K562 (cell line): ENCODE measurements around the gene SETMAR. TPM values are rescaled to one million over a fixed set of nuclear protein-coding genes. Genes with fewer than 3 reads are reported as not detected.
A peak's percentile ranks its signal among the peaks of the same experiment; 100 is the strongest.

ENCODE experiments used
- ATAC-seq: fragments of 200-7000 bp; cut with Tn5 transposase; 3 replicates; pipeline ENCODE4 v1.9.1; 2020; ENCODE audit warnings: moderate library complexity
- BruUV-seq: library from RNA; stranded (reverse); fragments of 400-500 nt; replicated peaks from 2 replicates; lab custom pipeline; 2021; lab: Mats Ljungman, UMichigan
- CTCF ChIA-PET: fragments of 300-600 bp; formaldehyde crosslinking; extraction: SDS; loops from one replicate; lab custom pipeline; 2021; ENCODE audit warnings: low intra/inter-chr PET ratio; lab: Yijun Ruan, JAX
- POLR2A ChIA-PET: fragments of 300-600, 350-650 bp; sonication (Branson Sonifier 250); formaldehyde crosslinking; extraction: SDS; loops from one replicate; lab custom pipeline; 2021; ENCODE audit warnings: antibody characterized with exemption, inconsistent platforms; lab: Yijun Ruan, JAX
- DNase-seq, 4 experiments: peaks; one replicate each; pipeline versions ENCODE4 v3.0.0 to v3.0.0-alpha.2; 2011 to 2018; ENCODE audit warnings: low spot score in 3 of 4, mixed read lengths in 3 of 4; ENCODE audit errors: extremely low read depth in 1 of 4
- FAIRE-seq: peaks from 2 replicates; lab custom pipeline; 2011; peaks lifted over from hg19 to GRCh38; lab: Jason Lieb, UNC
- H2AFZ ChIP-seq: 2 replicates; pipeline ENCODE4 v1.6.0; 2011; ENCODE audit warnings: low read depth, low read length, control low read depth, inconsistent platforms
- H3K27ac ChIP-seq: fragments of 200-600 bp; 3 replicates; pipeline ENCODE4 v1.8.0; 2011; ENCODE audit warnings: low read depth, mild to moderate bottlenecking, control low read depth, inconsistent platforms, low read length, moderate library complexity, mixed read lengths; ENCODE audit errors: extremely low read depth
- H3K27me3 ChIP-seq, 2 experiments: fragments of 300-600 bp in 1 of 2; 2 replicates in 1 of 2; 3 replicates in 1 of 2; pipeline versions ENCODE4 v1.6.0 to v1.8.0; 2011; ENCODE audit warnings: inconsistent platforms in 2 of 2, low read length in 2 of 2, mild to moderate bottlenecking in 1 of 2, mixed read lengths in 1 of 2, moderate library complexity in 1 of 2; ENCODE audit not compliant: control insufficient read depth in 2 of 2, insufficient read depth in 2 of 2
- H3K36me3 ChIP-seq: fragments of 300-600 bp; 3 replicates; pipeline ENCODE4 v1.8.0; 2011; ENCODE audit warnings: mild to moderate bottlenecking, low read length, inconsistent platforms; ENCODE audit not compliant: control insufficient read depth, insufficient read depth
- H3K4me1 ChIP-seq, 2 experiments: fragments of 200-600 bp in 1 of 2; replicated peaks in 1 of 2; 2 replicates in 1 of 2; 3 replicates in 1 of 2; pipeline versions ENCODE4 v1.5.1 to v1.8.0; 2011; ENCODE audit warnings: inconsistent platforms in 2 of 2, low read length in 2 of 2, mild to moderate bottlenecking in 1 of 2, mixed read lengths in 1 of 2, moderate library complexity in 1 of 2; ENCODE audit not compliant: control insufficient read depth in 2 of 2, insufficient read depth in 2 of 2
- H3K4me2 ChIP-seq: 2 replicates; pipeline ENCODE4 v1.6.1; 2011; ENCODE audit warnings: low read length, control low read depth, inconsistent platforms, mixed read lengths; ENCODE audit not compliant: insufficient read depth
- H3K4me3 ChIP-seq: fragments of 200-600 bp; sonication (generic), shearing (Covaris generic); 2 replicates; pipeline ENCODE4 v1.5.1; 2016; ENCODE audit warnings: control low read depth, inconsistent platforms
- H3K79me2 ChIP-seq: fragments of 200-600 bp; 3 replicates; pipeline ENCODE4 v1.8.0; 2011; ENCODE audit warnings: low read length, inconsistent platforms; ENCODE audit not compliant: control insufficient read depth, insufficient read depth
- H3K9ac ChIP-seq, 2 experiments: 2 replicates each; pipeline versions ENCODE4 v1.6.0 to v1.6.1; 2011; ENCODE audit warnings: low read depth in 2 of 2, low read length in 2 of 2, control low read depth in 1 of 2, inconsistent platforms in 1 of 2, mild to moderate bottlenecking in 1 of 2, mixed read lengths in 1 of 2; ENCODE audit not compliant: insufficient read depth in 1 of 2
- H3K9me1 ChIP-seq: one replicate; pipeline ENCODE4 v1.6.0; 2011; ENCODE audit warnings: inconsistent platforms, mild to moderate bottlenecking, low read length, moderate library complexity; ENCODE audit not compliant: control insufficient read depth, insufficient read depth
- H3K9me3 ChIP-seq: replicated peaks from 2 replicates; pipeline ENCODE4 v1.5.1; 2011; ENCODE audit warnings: low read depth, low read length, inconsistent platforms; ENCODE audit not compliant: control insufficient read depth, insufficient read depth
- H4K20me1 ChIP-seq: replicated peaks from 2 replicates; pipeline ENCODE4 v1.6.1; 2011; ENCODE audit warnings: low read length, inconsistent platforms, mixed read lengths; ENCODE audit not compliant: control insufficient read depth, insufficient read depth
- BMI1 ChIP-seq: fragments of 150-350 bp; IDR thresholded peaks from 2 replicates; pipeline ENCODE4 v1.6.1; 2014; ENCODE audit warnings: low read length
- CCNT2 ChIP-seq: IDR thresholded peaks from 2 replicates; pipeline ENCODE4 v1.6.1; 2011; ENCODE audit warnings: borderline replicate concordance, low read depth, mild to moderate bottlenecking, moderate library complexity, mixed read lengths, low read length; ENCODE audit not compliant: insufficient read length; ENCODE audit errors: extremely low read depth
- E2F1 ChIP-seq: sonication (generic); formaldehyde crosslinking; IDR thresholded peaks from 2 replicates; pipeline ENCODE4 v1.8.1; 2023; ENCODE audit warnings: mild to moderate bottlenecking, missing genetic modification reagents, moderate library complexity
- GTF2F1 ChIP-seq: IDR thresholded peaks from 2 replicates; pipeline ENCODE4 v1.6.1; 2011; ENCODE audit warnings: low read depth, low read length, improper control_type of control experiment
- HDAC3 ChIP-seq: fragments of 450-650 bp; IDR thresholded peaks from 2 replicates; pipeline ENCODE4 v1.6.1; 2018; ENCODE audit warnings: borderline replicate concordance, mild to moderate bottlenecking, moderate library complexity; ENCODE audit not compliant: partially characterized antibody
- HDAC8 ChIP-seq: fragments of 450-650 bp; IDR thresholded peaks from 2 replicates; pipeline ENCODE4 v1.6.1; 2016; ENCODE audit warnings: mild to moderate bottlenecking, missing genetic modification characterization, moderate library complexity, missing compliant biosample characterization
- HMG20B ChIP-seq: fragments of 250-450 bp; sonication (Bioruptor Pico); IDR thresholded peaks from 2 replicates; pipeline ENCODE4 v1.5.0; 2021; ENCODE audit warnings: mild to moderate bottlenecking
- MEF2A ChIP-seq: IDR thresholded peaks from 2 replicates; pipeline ENCODE4 v1.6.1; 2011; ENCODE audit warnings: low read depth, mild to moderate bottlenecking, low read length, moderate library complexity; ENCODE audit not compliant: control insufficient read depth
- NELFE ChIP-seq: IDR thresholded peaks from 2 replicates; pipeline ENCODE4 v1.6.1; 2011; ENCODE audit warnings: mild to moderate bottlenecking; ENCODE audit not compliant: insufficient read depth, insufficient read length
- NR3C1 ChIP-seq: sonication (generic); formaldehyde crosslinking; IDR thresholded peaks from 2 replicates; pipeline ENCODE4 v1.8.1; 2022; ENCODE audit warnings: missing genetic modification reagents
- PHB ChIP-seq: fragments of 250-450 bp; sonication (Bioruptor Pico); IDR thresholded peaks from 2 replicates; pipeline ENCODE4 v1.5.0; 2021
- RBBP5 ChIP-seq: fragments of 200-600 bp; sonication (generic); IDR thresholded peaks from 2 replicates; pipeline ENCODE4 v1.6.1; 2012; ENCODE audit warnings: borderline replicate concordance, mild to moderate bottlenecking, low read length, control low read depth, inconsistent platforms; ENCODE audit not compliant: insufficient read depth, poor library complexity, severe bottlenecking
- SIN3A ChIP-seq, 2 experiments: fragments of 150-350 bp in 1 of 2; IDR thresholded peaks; 2 replicates each; pipeline ENCODE4 v1.6.1; 2011 to 2016; ENCODE audit warnings: borderline replicate concordance in 2 of 2, low read depth in 2 of 2, low read length in 2 of 2, mild to moderate bottlenecking in 2 of 2, moderate library complexity in 2 of 2; ENCODE audit not compliant: control insufficient read depth in 1 of 2
- SMAD4 ChIP-seq: fragments of 250-450 bp; sonication (Bioruptor Pico); conservative IDR thresholded peaks from 2 replicates; pipeline ENCODE4 v1.8.0; 2021; ENCODE audit warnings: inconsistent platforms, mild to moderate bottlenecking, moderate library complexity
- SREBF1 ChIP-seq: fragments of 150-350 bp; IDR thresholded peaks from 2 replicates; pipeline ENCODE4 v1.6.1; 2014; ENCODE audit warnings: antibody characterized with exemption, low read depth, low read length, borderline replicate concordance
- TEAD1 ChIP-seq, 2 experiments: fragments of 450-650 bp in 1 of 2; sonication (generic) in 1 of 2; formaldehyde crosslinking; IDR thresholded peaks; 2 replicates each; pipeline versions ENCODE4 v1.4.0 to v1.8.0; 2020 to 2022; ENCODE audit warnings: mild to moderate bottlenecking in 2 of 2, missing genetic modification reagents in 1 of 2
- TEAD2 ChIP-seq: fragments of 450-650 bp; IDR thresholded peaks from 2 replicates; pipeline ENCODE4 v1.6.1; 2016; ENCODE audit warnings: missing genetic modification characterization, control low read depth, missing compliant biosample characterization
- TRIM24 ChIP-seq, 2 experiments: fragments of 450-650 bp; IDR thresholded peaks; 2 replicates each; pipeline ENCODE4 v1.6.1; 2016
- TRIM28 ChIP-seq: fragments of 450-650 bp; IDR thresholded peaks from 2 replicates; pipeline ENCODE4 v1.6.1; 2017
- ZBTB12 ChIP-seq: fragments of 250-450 bp; sonication (Bioruptor Pico); IDR thresholded peaks from 2 replicates; pipeline ENCODE4 v1.4.0; 2020
- ZBTB9 ChIP-seq: fragments of 450-650 bp; formaldehyde crosslinking; IDR thresholded peaks from 2 replicates; pipeline ENCODE4 v1.4.0; 2020; ENCODE audit warnings: mild to moderate bottlenecking, moderate library complexity
- WGBS: fragments of 100-300 bp; shearing (Covaris generic); methylation state at CpG from one replicate; pipeline ENCODE4 v1.1.6; 2016; ENCODE audit warnings: low coverage, mixed read lengths; ENCODE audit not compliant: insufficient coverage; ENCODE audit errors: missing lambda C conversion rate; 5-methylcytosine and 5-hydroxymethylcytosine counted together
- in situ Hi-C: fragments of 300-500 bp; cut with MboI; formaldehyde crosslinking; loops from 4 replicates; pipeline ENCODE4 v1.15.0; 2018; ENCODE audit warnings: inconsistent platforms, mixed read lengths
- intact Hi-C: fragments of 100-400 bp; cut with micrococcal nuclease; formaldehyde crosslinking; loops from 2 replicates; pipeline ENCODE4 v1.14.2; 2022
- polyA plus RNA-seq, 8 experiments: library from polyadenylated mRNA; depleted of rRNA in 4 of 8; stranded (reverse) in 5 of 8; unstranded in 3 of 8; fragments of >200 nt; fragmentation: Nextera tagmentation in 2 of 8; fragmentation: Illumina TruSeq in 1 of 8; extraction: Ambion mirVana in 2 of 8; extraction: Trizol in 1 of 8; gene quantifications; 2 replicates each; pipeline versions ENCODE4 v1.2.1 to v1.2.3, GENCODE V29; 2011 to 2014; ENCODE audit warnings: inconsistent platforms in 1 of 8, missing spikeins in 1 of 8
- total RNA-seq, 7 experiments: library from RNA; depleted of rRNA in 6 of 7; stranded (reverse); fragments of >200 nt in 6 of 7; fragmentation: Illumina TruSeq in 2 of 7; extraction: Trizol in 2 of 7; gene quantifications; 2 replicates each; pipeline versions ENCODE4 v1.2.1 to v1.2.3, GENCODE V29; 2011 to 2021; ENCODE audit warnings: low replicate concordance in 1 of 7

SETMAR gene
- total and polyA plus RNA-seq, 9 of the 15 experiments (the other 6 are each of a cell fraction or from before 2014, with no cell fraction given), result 5.5 to 25.1 (median 18.2) TPM

- no peak overlapping the region for H3K27ac ChIP-seq
- FAIRE-seq (no peak), ATAC-seq (no peak), DNase-seq (no peak)
- no peaks in the 10 kb centered on the region for H3K27me3 ChIP-seq
- ChIA-PET POLR2A (no interaction called here), CTCF (no interaction called here)
- no TSS peak for BruUV-seq
- no peak overlapping the region for H2AFZ ChIP-seq
- intact Hi-C loops, result no loop called here
- no peaks in the 10 kb centered on the region for H3K36me3 ChIP-seq
- H3K4me2 ChIP-seq, result no peak overlapping the region
- H3K9ac ChIP-seq, result no peak overlapping the region
- H3K9me1 ChIP-seq, result no peaks in the 10 kb centered on the region
- in situ Hi-C loops, result no loop called here
- H3K9me3 ChIP-seq, result no peaks in the 10 kb centered on the region; the same call in 1 of the 2 replicates
- 4% methylated on average over 1 of the region's 1 CpG for WGBS
- H4K20me1 ChIP-seq, result no peaks in the 10 kb centered on the region
- H3K4me1 ChIP-seq, result peaks cover 4 to 19% of the 10 kb centered on the region in 2 experiments; a peak in 4 of 5 replicates
- no peak overlapping the region for H3K4me3 ChIP-seq
- no peaks in the 10 kb centered on the region for H3K79me2 ChIP-seq
- TF ChIP-seq BMI1 (no peak), TRIM24 (IDR thresholded peaks at IDR 0.05) (0 out of 4 replicates have a peak, but pooled peaks of 1 of the 2 experiments have one; percentile 7), RBBP5 (no peak), TEAD1 (CRISPR knock-in tag; IDR thresholded peaks at IDR 0.05) (no peak), PHB (CRISPR knock-in tag) (no peak), NELFE (no peak), CCNT2 (no peak), SMAD4 (CRISPR knock-in tag) (no peak), SIN3A (IDR thresholded peaks at IDR 0.05; ENCODE audit: borderline replicate concordance in 2 of 2, control insufficient read depth in 1 of 2, low read depth in 2 of 2, low read length in 2 of 2) (no peak), ZBTB12 (CRISPR knock-in tag) (no peak), HMG20B (CRISPR knock-in tag) (no peak), GTF2F1 (no peak), ZBTB9 (no peak), E2F1 (no peak), SREBF1 (no peak), HDAC8 (tag) (no peak), TRIM28 (0 out of 2 replicates have a peak, but pooled peaks have one; percentile 45), HDAC3 (no peak), TEAD2 (no peak), NR3C1 (CRISPR knock-in tag) (no peak), MEF2A (peak; percentile 88)
Observed at GRCh38 chr3:4326868-4327267, 23.7 kb downstream of the SETMAR start.
